Mesendoderm (in vitro differentiated cells): ENCODE results near the gene NCMAP. TPM values are rescaled to one million over a fixed set of nuclear protein-coding genes. Genes with fewer than 3 reads are reported as not detected.

Source experiments
- small RNA-seq: library from polyadenylated mRNA; stranded (forward); fragments of <200 nt; extraction: miRNeasy Mini kit (QIAGEN cat#:217004); gene quantifications from one replicate; pipeline ENCODE3, GENCODE V24; 2013; ENCODE audit not compliant: insufficient read depth

NCMAP gene

Small RNA genes lying within 50 kb of the gene (small RNA-seq; reads per million reads assigned to genes)
- gene RF00019, result not detected
